ENCODE data around the gene SUMO1.

- no peak for TF ChIP-seq CTCF (IDR thresholded peaks at IDR 0.05 in 4 of 5, conservative IDR thresholded peaks at IDR 0.05 in 1 of 5)
- TF ChIP-seq POLR2A (IDR thresholded peaks at IDR 0.05): no peak
Observed at GRCh38 chr2:202172439-202173211, 65.8 kb downstream of the SUMO1 start.

Measured in gastrocnemius medialis (tissue), 4 donors.